Measurements from ENCODE around the gene GSX2. TPM values are rescaled to one million over a fixed set of nuclear protein-coding genes. Genes with fewer than 3 reads are reported as not detected.

The GSX2 gene
- total and polyA plus RNA-seq, 2 of the 13 experiments (the other 11 are each of a cell fraction or from before 2014, with no cell fraction given), result not detected

GRCh38 chr4:54091637-54092404 is 8.1 kb upstream of the GSX2 start (continued):
- TF ChIP-seq ZNF883 (CRISPR knock-in tag; IDR thresholded peaks at IDR 0.05; ENCODE audit: not compliant biosample characterization), result peak; percentile 10
- TF ChIP-seq ZSCAN12 (CRISPR knock-in tag; IDR thresholded peaks at IDR 0.05), result no peak
- no peak for TF ChIP-seq FOXP1 (IDR thresholded peaks at IDR 0.05)
- TF ChIP-seq FOXP1 (CRISPR knock-in tag; IDR thresholded peaks at IDR 0.05), result no peak
- TF ChIP-seq IRF2 (CRISPR knock-in tag; IDR thresholded peaks at IDR 0.05), result 0 out of 2 replicates have a peak, but pooled peaks have one; percentile 6
- no peak for TF ChIP-seq CAMTA2 (CRISPR knock-in tag; IDR thresholded peaks at IDR 0.05; ENCODE audit: borderline replicate concordance)
- no peak for TF ChIP-seq ZNF282 (IDR thresholded peaks at IDR 0.05; ENCODE audit: partially characterized antibody)
- TF ChIP-seq ZNF790 (CRISPR knock-in tag; IDR thresholded peaks at IDR 0.05; ENCODE audit: borderline replicate concordance), result no peak
- TF ChIP-seq EZH2 (conservative IDR thresholded peaks at IDR 0.05; ENCODE audit: low read depth, low read length), result no peak
- TF ChIP-seq ZBTB42 (CRISPR knock-in tag; IDR thresholded peaks at IDR 0.05), result no peak
- no peak for TF ChIP-seq MXI1 (IDR thresholded peaks at IDR 0.05; ENCODE audit: borderline replicate concordance, low read depth, low read length)
- TF ChIP-seq ZNF280D (CRISPR knock-in tag; IDR thresholded peaks at IDR 0.05), result 0 out of 2 replicates have a peak, but pooled peaks have one; percentile 52
- 0 out of 2 replicates have a peak, but pooled peaks have one; percentile 53 for TF ChIP-seq REL (CRISPR knock-in tag; conservative IDR thresholded peaks at IDR 0.05)
- no peak; the same call in 1 of the 2 replicates for TF ChIP-seq CCDC6 (CRISPR knock-in tag; IDR thresholded peaks at IDR 0.05)
- TF ChIP-seq TEAD3 (CRISPR knock-in tag; optimal IDR thresholded peaks at IDR 0.05; ENCODE audit: borderline replicate concordance), result peak; percentile 47
- peak; percentile 41; the same call in 1 of the 2 replicates for TF ChIP-seq ZNF414 (CRISPR knock-in tag; IDR thresholded peaks at IDR 0.05)
- TF ChIP-seq HOMEZ (CRISPR knock-in tag; IDR thresholded peaks at IDR 0.05; ENCODE audit: low read depth), result no peak
- peak; percentile 23; the same call in 1 of the 2 replicates for TF ChIP-seq NAIF1 (CRISPR knock-in tag; IDR thresholded peaks at IDR 0.05; ENCODE audit: borderline replicate concordance)
- TF ChIP-seq HNF1A (IDR thresholded peaks at IDR 0.05; ENCODE audit: low read depth), result no peak
- TF ChIP-seq HNF1A (CRISPR knock-in tag; IDR thresholded peaks at IDR 0.05; ENCODE audit: borderline replicate concordance), result peak; percentile 11; the same call in 1 of the 2 replicates
- TF ChIP-seq POLR2G (IDR thresholded peaks at IDR 0.05; ENCODE audit: low read depth, low read length), result peak; percentile 67; the same call in 1 of the 2 replicates

All from HepG2 (cell line).